Measurements from ENCODE around the gene DOCK4.

The DOCK4 gene

GRCh38 chr7:112012242-112012641 lies 194.0 kb downstream of the DOCK4 start:
- no peak overlapping the region for H3K27ac Mint-ChIP-seq
- no peaks in the 10 kb centered on the region for H3K9me3 Mint-ChIP-seq
- H3K27me3 Mint-ChIP-seq (ENCODE audit: low read depth), result no peaks in the 10 kb centered on the region
- no peak overlapping the region for H3K4me3 Mint-ChIP-seq
- TF ChIP-seq CTCF (IDR thresholded peaks at IDR 0.05; ENCODE audit: unreplicated experiment in 3 of 3), result no peak
- H3K36me3 Mint-ChIP-seq (ENCODE audit: low read depth), result no peaks in the 10 kb centered on the region
- H3K4me1 Mint-ChIP-seq, result peaks cover 5% of the 10 kb centered on the region

GRCh38 chr7:112010994-112011393 lies 195.2 kb downstream of the DOCK4 start:
- TF ChIP-seq CTCF (IDR thresholded peaks at IDR 0.05; ENCODE audit: unreplicated experiment in 3 of 3), result no peak
- Mint-ChIP-seq H3K36me3 (ENCODE audit: low read depth) (no peaks in the 10 kb centered on the region), H3K27ac (no peak overlapping the region), H3K27me3 (ENCODE audit: low read depth) (no peaks in the 10 kb centered on the region), H3K4me3 (no peak overlapping the region), H3K4me1 (peaks cover 11% of the 10 kb centered on the region), H3K9me3 (no peaks in the 10 kb centered on the region)

- Mint-ChIP-seq H3K27ac (no peak overlapping the region), H3K4me1 (peaks cover 16% of the 10 kb centered on the region), H3K36me3 (ENCODE audit: low read depth) (no peaks in the 10 kb centered on the region), H3K4me3 (no peak overlapping the region), H3K9me3 (no peaks in the 10 kb centered on the region), H3K27me3 (ENCODE audit: low read depth) (no peaks in the 10 kb centered on the region)
- no peak for TF ChIP-seq CTCF (IDR thresholded peaks at IDR 0.05; ENCODE audit: unreplicated experiment in 3 of 3)
Measured at GRCh38 chr7:112010109-112010508, 196.1 kb downstream of the DOCK4 start.

GRCh38 chr7:112009081-112009480 lies 197.1 kb downstream of the DOCK4 start:
- H3K4me3 Mint-ChIP-seq, result no peak overlapping the region
- peaks cover 22% of the 10 kb centered on the region for H3K4me1 Mint-ChIP-seq
- no peak for TF ChIP-seq CTCF (IDR thresholded peaks at IDR 0.05; ENCODE audit: unreplicated experiment in 3 of 3)
- H3K9me3 Mint-ChIP-seq, result no peaks in the 10 kb centered on the region
- no peaks in the 10 kb centered on the region for H3K36me3 Mint-ChIP-seq (ENCODE audit: low read depth)
- H3K27me3 Mint-ChIP-seq (ENCODE audit: low read depth), result no peaks in the 10 kb centered on the region
- H3K27ac Mint-ChIP-seq, result no peak overlapping the region

- Mint-ChIP-seq H3K4me1 (peaks cover 19% of the 10 kb centered on the region), H3K36me3 (ENCODE audit: low read depth) (no peaks in the 10 kb centered on the region), H3K9me3 (no peaks in the 10 kb centered on the region), H3K4me3 (no peak overlapping the region), H3K27ac (peak overlapping the region in 1 of 3 experiments; percentile 26), H3K27me3 (ENCODE audit: low read depth) (no peaks in the 10 kb centered on the region)
- TF ChIP-seq CTCF (IDR thresholded peaks at IDR 0.05; ENCODE audit: unreplicated experiment in 3 of 3), result no peak
Measured at GRCh38 chr7:112007185-112007584, 199.0 kb downstream of the DOCK4 start.

GRCh38 chr7:112006071-112006470 lies 200.1 kb downstream of the DOCK4 start:
- Mint-ChIP-seq H3K27me3 (ENCODE audit: low read depth) (no peaks in the 10 kb centered on the region), H3K4me3 (no peak overlapping the region), H3K27ac (no peak overlapping the region), H3K36me3 (ENCODE audit: low read depth) (no peaks in the 10 kb centered on the region), H3K9me3 (no peaks in the 10 kb centered on the region), H3K4me1 (peaks cover 17% of the 10 kb centered on the region)
- no peak for TF ChIP-seq CTCF (IDR thresholded peaks at IDR 0.05; ENCODE audit: unreplicated experiment in 3 of 3)
